Measurements from ENCODE around the gene AMER1. TPM values are rescaled to one million over a fixed set of nuclear protein-coding genes. Genes with fewer than 3 reads are reported as not detected.
"Not testable (repeated sequence)": the region's sequence is repeated elsewhere in the genome, so short reads cannot be mapped to it uniquely, and the experiment has no call there.

AMER1 gene
- total RNA-seq: 1.6 and 1.9 TPM in 2 replicates

DNA sequence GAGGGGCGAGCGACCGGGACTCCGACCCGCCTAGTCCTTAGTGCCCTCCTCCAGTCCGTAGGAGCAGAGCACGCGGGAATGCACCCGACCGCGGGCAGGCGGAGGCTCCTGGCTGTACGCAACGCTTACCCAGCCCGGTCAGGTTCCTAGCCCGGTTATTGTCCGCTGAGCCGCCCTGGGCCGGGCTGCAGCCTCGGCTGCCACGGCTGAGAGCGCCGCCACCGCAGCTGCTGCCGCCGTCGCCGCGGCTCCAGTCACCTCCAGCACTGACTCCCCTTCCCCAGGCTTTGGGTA lies at the start of gene AMER1:
TSS of gene AMER1 (minus strand) at position 268 of the 294 bp plus-strand sequence. CDS start 12,422 bp downstream, outside the sequence.
- TF ChIP-seq, protein P1, sequence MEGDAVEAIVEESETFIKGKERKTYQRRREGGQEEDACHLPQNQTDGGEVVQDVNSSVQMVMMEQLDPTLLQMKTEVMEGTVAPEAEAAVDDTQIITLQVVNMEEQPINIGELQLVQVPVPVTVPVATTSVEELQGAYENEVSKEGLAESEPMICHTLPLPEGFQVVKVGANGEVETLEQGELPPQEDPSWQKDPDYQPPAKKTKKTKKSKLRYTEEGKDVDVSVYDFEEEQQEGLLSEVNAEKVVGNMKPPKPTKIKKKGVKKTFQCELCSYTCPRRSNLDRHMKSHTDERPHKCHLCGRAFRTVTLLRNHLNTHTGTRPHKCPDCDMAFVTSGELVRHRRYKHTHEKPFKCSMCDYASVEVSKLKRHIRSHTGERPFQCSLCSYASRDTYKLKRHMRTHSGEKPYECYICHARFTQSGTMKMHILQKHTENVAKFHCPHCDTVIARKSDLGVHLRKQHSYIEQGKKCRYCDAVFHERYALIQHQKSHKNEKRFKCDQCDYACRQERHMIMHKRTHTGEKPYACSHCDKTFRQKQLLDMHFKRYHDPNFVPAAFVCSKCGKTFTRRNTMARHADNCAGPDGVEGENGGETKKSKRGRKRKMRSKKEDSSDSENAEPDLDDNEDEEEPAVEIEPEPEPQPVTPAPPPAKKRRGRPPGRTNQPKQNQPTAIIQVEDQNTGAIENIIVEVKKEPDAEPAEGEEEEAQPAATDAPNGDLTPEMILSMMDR (conservative IDR thresholded peaks at IDR 0.05; ENCODE audit: low read depth, low read length): no peak
- DNase-seq (ENCODE audit: low read depth): no peak
- peak within 1 kb of the TSS; percentile 70 for H3K4me3 ChIP-seq (ENCODE audit: low read depth, low read length)

GRCh38 chrX:64230123-64230970 lies 24.8 kb upstream of the AMER1 start, which contains the start of gene ASB12:
Gene ASB12, minus strand, starts transcription at chrX:64230607. Its CDS starts 4,957 bp downstream, at chrX:64225650.
- DNase-seq (ENCODE audit: low read depth): no peak

DNA sequence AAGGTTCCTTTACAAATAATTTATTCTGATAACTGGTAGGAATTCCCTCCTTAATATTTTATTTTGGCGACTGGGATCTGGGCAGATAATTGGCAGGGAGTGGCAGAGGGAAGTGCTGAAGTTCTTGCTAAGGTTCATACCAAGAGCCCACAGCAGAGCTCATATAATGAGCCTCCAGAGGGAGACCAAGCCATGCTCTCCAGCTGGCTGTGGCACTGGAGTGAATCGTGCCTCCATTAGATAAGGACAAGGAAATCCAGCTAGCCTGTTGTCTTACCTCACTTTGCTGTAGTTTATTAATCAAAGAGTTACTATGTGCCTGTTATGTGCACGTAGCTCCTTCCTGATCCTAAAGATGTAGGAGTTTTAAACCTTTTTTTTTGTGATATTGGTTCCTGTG lies 23.6 kb upstream of the AMER1 start:
- TF ChIP-seq, protein P1 (conservative IDR thresholded peaks at IDR 0.05; ENCODE audit: low read depth, low read length): no peak
- no peak for DNase-seq (ENCODE audit: low read depth)
- H3K4me3 ChIP-seq (ENCODE audit: low read depth, low read length): no peak overlapping the region

More at GRCh38 chrX:64230123-64230970, 24.8 kb upstream of the AMER1 start, which contains the start of gene ASB12:
- TF ChIP-seq, protein P1 (conservative IDR thresholded peaks at IDR 0.05; ENCODE audit: low read depth, low read length): no peak
- no peak within 1 kb of the TSS for H3K4me3 ChIP-seq (ENCODE audit: low read depth, low read length)

GRCh38 chrX:64218023-64218422 lies 12.5 kb upstream of the AMER1 start:
- TF ChIP-seq, protein P1 (conservative IDR thresholded peaks at IDR 0.05; ENCODE audit: low read depth, low read length): no peak
- no peak for DNase-seq (ENCODE audit: low read depth)
- no peak overlapping the region for H3K4me3 ChIP-seq (ENCODE audit: low read depth, low read length)

DNA sequence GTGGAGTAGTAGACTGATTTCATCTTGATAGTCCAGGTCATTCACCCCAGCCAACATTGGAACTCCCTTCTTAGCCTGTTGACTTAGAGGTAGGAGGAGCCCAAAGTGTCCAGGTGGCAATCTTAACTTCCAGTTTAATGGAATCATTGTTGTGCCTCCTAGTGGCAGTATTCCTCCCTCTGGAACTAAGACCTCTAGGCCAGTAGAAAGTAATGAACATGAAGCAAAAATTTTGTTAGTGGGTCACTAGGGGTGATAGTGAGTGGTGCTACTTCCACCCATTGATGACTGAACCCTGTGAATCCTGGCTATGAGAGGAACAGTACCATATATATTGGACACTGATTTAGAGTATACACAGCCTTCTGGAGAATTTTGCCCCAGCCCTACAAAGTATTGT lies 8.5 kb upstream of the AMER1 start:
- not testable (repeated sequence) for H3K4me3 ChIP-seq (ENCODE audit: low read depth, low read length); DNase-seq (ENCODE audit: low read depth)
- TF ChIP-seq, protein P1 (conservative IDR thresholded peaks at IDR 0.05; ENCODE audit: low read depth, low read length): peak; percentile 10

GRCh38 chrX:64206556-64207162 lies 1.2 kb upstream of the AMER1 start:
- no peak for DNase-seq (ENCODE audit: low read depth)
- TF ChIP-seq, protein P1 (conservative IDR thresholded peaks at IDR 0.05; ENCODE audit: low read depth, low read length): no peak
- peak overlapping the region; percentile 70 for H3K4me3 ChIP-seq (ENCODE audit: low read depth, low read length)
